Measurements from ENCODE around the gene ANKRD34C. TPM values are rescaled to one million over a fixed set of nuclear protein-coding genes. Genes with fewer than 3 reads are reported as not detected.

The ANKRD34C gene
- polyA plus RNA-seq, 1 experiment = not detected

DNA sequence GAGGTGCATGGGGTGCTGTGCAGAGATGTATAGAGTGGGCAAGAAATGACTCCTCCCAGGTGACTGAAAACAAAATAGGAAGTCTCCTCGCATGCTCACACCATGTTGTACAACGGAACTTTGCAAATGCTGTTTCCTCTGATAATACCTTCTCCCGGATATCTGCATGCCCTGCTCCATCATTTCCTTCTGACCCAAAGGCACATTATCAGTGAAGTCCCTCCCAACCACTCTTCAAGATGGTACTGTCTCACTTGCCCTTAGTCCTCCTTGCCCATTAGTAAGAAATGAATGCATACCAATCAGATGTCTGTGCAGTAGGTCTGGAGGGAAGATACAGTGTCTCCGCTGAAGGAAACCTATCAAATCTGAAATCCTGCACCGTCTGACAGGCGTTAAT lies 40.4 kb downstream of the ANKRD34C start:
- Histone ChIP-seq H3K27me3 (ENCODE audit: control insufficient read depth, insufficient read depth, low read length) (no peaks in the 10 kb centered on the region), H3K4me3 (ENCODE audit: low read depth, low read length) (no peak overlapping the region), H3K27ac (ENCODE audit: low read depth, low read length) (no peak overlapping the region), H3K9me3 (ENCODE audit: control insufficient read depth, insufficient read depth, low read length) (no peaks in the 10 kb centered on the region)
- CTCF ChIA-PET = no interaction called here
- DNase-seq (ENCODE audit: low read depth, low spot score) = no peak
- TF ChIP-seq CTCF (IDR thresholded peaks at IDR 0.05; ENCODE audit: low read depth, low read length) = no peak
- POLR2A ChIA-PET = no interaction called here

GRCh38 chr15:79329171-79329611 lies 46.7 kb downstream of the ANKRD34C start:
- Histone ChIP-seq H3K27me3 (ENCODE audit: control insufficient read depth, insufficient read depth, low read length) (no peaks in the 10 kb centered on the region), H3K4me3 (ENCODE audit: low read depth, low read length) (no peak overlapping the region), H3K27ac (ENCODE audit: low read depth, low read length) (peak overlapping the region; percentile 62), H3K9me3 (ENCODE audit: control insufficient read depth, insufficient read depth, low read length) (no peaks in the 10 kb centered on the region)
- DNase-seq (ENCODE audit: low read depth, low spot score) = peak; percentile 11
- CTCF ChIA-PET = interaction anchor here (1.0 to 2.4 kb wide), 3 partner anchors 11 to 524 kb away, joined by 3 to 23 read pairs (median 3); no protein-coding TSS in a partner anchor
- TF ChIP-seq CTCF (IDR thresholded peaks at IDR 0.05; ENCODE audit: low read depth, low read length) = no peak
- POLR2A ChIA-PET = no interaction called here

Other genes starting within 250 kb of the ANKRD34C start
- 0.22 and 0.25 TPM in 2 replicates for gene RASGRF1, start 191.9 kb upstream of the ANKRD34C start, polyA plus RNA-seq (2011; rRNA removed)
- 212 and 242 TPM in 2 replicates for gene TMED3, start 28.4 kb downstream of the ANKRD34C start, polyA plus RNA-seq (2011; rRNA removed)
- gene MINAR1, start 149.6 kb downstream of the ANKRD34C start, polyA plus RNA-seq (2011; rRNA removed) = 0.76 and 1.0 TPM in 2 replicates